Smooth muscle cell (in vitro differentiated cells): ENCODE measurements around the gene FYB2. TPM values are rescaled to one million over a fixed set of nuclear protein-coding genes. Genes with fewer than 3 reads are reported as not detected.

Experiments
- DNase-seq: peaks from one replicate; lab custom pipeline; 2025; ENCODE audit not compliant: unreplicated experiment; lab: John Stamatoyannopoulos, UW
- H2AFZ ChIP-seq: fragments of 200-600 bp; sonication (generic); 2 replicates; pipeline ENCODE4 v1.6.0; 2016; ENCODE audit warnings: antibody characterized with exemption, low read depth, mild to moderate bottlenecking
- H3F3A ChIP-seq: fragments of 200-600 bp; sonication (generic); 2 replicates; pipeline ENCODE4 v1.6.0; 2017; ENCODE audit warnings: antibody characterized with exemption, low read depth
- H3K27ac ChIP-seq: fragments of 200-600 bp; sonication (generic); 2 replicates; pipeline ENCODE4 v1.5.1; 2016; ENCODE audit warnings: low read depth, mild to moderate bottlenecking
- H3K27me3 ChIP-seq: fragments of 200-600 bp; sonication (generic); 2 replicates; pipeline ENCODE4 v1.6.1; 2016; ENCODE audit warnings: low read depth, mild to moderate bottlenecking
- H3K36me3 ChIP-seq: fragments of 200-600 bp; sonication (generic); 2 replicates; pipeline ENCODE4 v1.5.1; 2016; ENCODE audit warnings: low read depth
- H3K4me1 ChIP-seq: fragments of 200-600 bp; sonication (generic); 2 replicates; pipeline ENCODE4 v1.5.1; 2016; ENCODE audit warnings: low read depth
- H3K4me2 ChIP-seq: fragments of 200-600 bp; sonication (generic); 2 replicates; pipeline ENCODE4 v1.6.0; 2016; ENCODE audit warnings: mild to moderate bottlenecking
- H3K4me3 ChIP-seq: fragments of 200-600 bp; sonication (generic); 2 replicates; pipeline ENCODE4 v1.5.1; 2016; ENCODE audit warnings: mild to moderate bottlenecking
- H3K79me2 ChIP-seq: fragments of 200-600 bp; sonication (generic); 2 replicates; pipeline ENCODE4 v1.6.0; 2016; ENCODE audit warnings: low read depth, mild to moderate bottlenecking
- H3K9ac ChIP-seq: fragments of 200-600 bp; sonication (generic); 2 replicates; pipeline ENCODE4 v1.6.0; 2016; ENCODE audit warnings: low read depth
- H3K9me3 ChIP-seq: fragments of 200-600 bp; sonication (generic); replicated peaks from 2 replicates; pipeline ENCODE4 v1.5.1; 2016; ENCODE audit warnings: low read depth
- H4K20me1 ChIP-seq: fragments of 200-600 bp; sonication (generic); 2 replicates; pipeline ENCODE4 v1.6.0; 2016; ENCODE audit warnings: low read depth
- WGBS: methylation state at CpG from one replicate; pipeline ENCODE4 v1.1.7; 2016; ENCODE audit warnings: low lambda C conversion rate; 5-methylcytosine and 5-hydroxymethylcytosine counted together
- polyA plus RNA-seq: library from polyadenylated mRNA; unstranded; fragments of >200 nt; fragmentation: Nextera tagmentation; extraction: Ambion mirVana; gene quantifications from 2 replicates; pipeline ENCODE4 v1.2.1, GENCODE V29; 2016
- total RNA-seq: library from RNA; depleted of rRNA; stranded (reverse); fragments of >200 nt; gene quantifications from 2 replicates; pipeline ENCODE4 v1.2.3, GENCODE V29; 2014
- TF ChIP-seq, protein P1 (sequence below): fragments of 200-600 bp; sonication (generic); IDR thresholded peaks from 2 replicates; pipeline ENCODE4 v1.5.1; 2017; ENCODE audit warnings: borderline replicate concordance, mild to moderate bottlenecking, antibody characterized with exemption; ENCODE audit not compliant: insufficient read depth, poor library complexity, severe bottlenecking

The FYB2 gene
- total and polyA plus RNA-seq, 2 experiments from 2014 or later, result 0.65 to 3.6 TPM

DNA sequence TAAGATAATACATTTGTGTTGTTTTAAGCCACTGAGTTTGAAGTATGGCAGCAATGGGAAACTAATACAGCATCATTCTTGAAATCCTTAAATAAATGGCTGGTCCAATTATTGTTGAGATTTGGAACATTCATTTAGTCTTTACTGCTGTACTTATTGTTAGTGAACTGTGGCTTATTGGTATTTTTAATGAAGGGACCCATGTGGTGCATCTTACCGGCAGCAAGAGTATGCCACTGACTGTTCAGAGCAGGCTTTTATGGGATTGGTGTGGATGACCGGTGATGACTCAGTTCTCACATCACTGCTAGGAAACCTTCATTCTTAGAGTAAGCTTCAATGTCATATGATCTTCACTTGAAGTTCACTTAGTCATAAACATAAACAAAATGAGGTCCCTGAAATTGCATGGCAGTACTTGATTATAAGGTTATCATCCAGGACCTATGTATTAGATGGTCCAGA, 142.6 kb downstream of the FYB2 start:
- H3K27ac ChIP-seq, result peak overlapping the region; percentile 22
- WGBS, result 21% methylated on average over 2 of the region's 2 CpGs
- no peaks in the 10 kb centered on the region for H3K9me3 ChIP-seq

GRCh38 chr1:56675763-56676162, 143.4 kb downstream of the FYB2 start:
- H3K79me2 ChIP-seq, result no peaks in the 10 kb centered on the region
- no peak for DNase-seq

More for the DNA sequence above, 142.6 kb downstream of the FYB2 start:
- no peaks in the 10 kb centered on the region for H3K36me3 ChIP-seq
- TF ChIP-seq, protein P1, sequence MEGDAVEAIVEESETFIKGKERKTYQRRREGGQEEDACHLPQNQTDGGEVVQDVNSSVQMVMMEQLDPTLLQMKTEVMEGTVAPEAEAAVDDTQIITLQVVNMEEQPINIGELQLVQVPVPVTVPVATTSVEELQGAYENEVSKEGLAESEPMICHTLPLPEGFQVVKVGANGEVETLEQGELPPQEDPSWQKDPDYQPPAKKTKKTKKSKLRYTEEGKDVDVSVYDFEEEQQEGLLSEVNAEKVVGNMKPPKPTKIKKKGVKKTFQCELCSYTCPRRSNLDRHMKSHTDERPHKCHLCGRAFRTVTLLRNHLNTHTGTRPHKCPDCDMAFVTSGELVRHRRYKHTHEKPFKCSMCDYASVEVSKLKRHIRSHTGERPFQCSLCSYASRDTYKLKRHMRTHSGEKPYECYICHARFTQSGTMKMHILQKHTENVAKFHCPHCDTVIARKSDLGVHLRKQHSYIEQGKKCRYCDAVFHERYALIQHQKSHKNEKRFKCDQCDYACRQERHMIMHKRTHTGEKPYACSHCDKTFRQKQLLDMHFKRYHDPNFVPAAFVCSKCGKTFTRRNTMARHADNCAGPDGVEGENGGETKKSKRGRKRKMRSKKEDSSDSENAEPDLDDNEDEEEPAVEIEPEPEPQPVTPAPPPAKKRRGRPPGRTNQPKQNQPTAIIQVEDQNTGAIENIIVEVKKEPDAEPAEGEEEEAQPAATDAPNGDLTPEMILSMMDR, result no peak
- no peaks in the 10 kb centered on the region for H4K20me1 ChIP-seq
- H3K4me3 ChIP-seq, result no peak overlapping the region
- DNase-seq, result no peak
- H3F3A ChIP-seq, result peaks cover 5% of the 10 kb centered on the region
- no peaks in the 10 kb centered on the region for H3K4me1 ChIP-seq
- no peaks in the 10 kb centered on the region for H3K79me2 ChIP-seq
- no peaks in the 10 kb centered on the region for H3K27me3 ChIP-seq
- H2AFZ ChIP-seq, result no peak overlapping the region
- no peak overlapping the region for H3K4me2 ChIP-seq
- H3K9ac ChIP-seq, result no peak overlapping the region

GRCh38 chr1:56672579-56672978, 146.6 kb downstream of the FYB2 start:
- Histone ChIP-seq H2AFZ (no peak overlapping the region), H3K9ac (no peak overlapping the region), H4K20me1 (no peaks in the 10 kb centered on the region), H3K4me3 (no peak overlapping the region), H3K4me2 (no peak overlapping the region), H3K27me3 (no peaks in the 10 kb centered on the region), H3K79me2 (no peaks in the 10 kb centered on the region), H3F3A (peaks cover 5% of the 10 kb centered on the region), H3K36me3 (no peaks in the 10 kb centered on the region), H3K9me3 (no peaks in the 10 kb centered on the region), H3K4me1 (no peaks in the 10 kb centered on the region), H3K27ac (no peak overlapping the region)
- TF ChIP-seq, protein P1, result no peak
- no peak for DNase-seq
- 65% methylated on average over 1 of the region's 1 CpG for WGBS

More at GRCh38 chr1:56675763-56676162, 143.4 kb downstream of the FYB2 start:
- H3K9me3 ChIP-seq, result no peaks in the 10 kb centered on the region
- no peak overlapping the region for H3K9ac ChIP-seq
- H2AFZ ChIP-seq, result no peak overlapping the region
- no peak overlapping the region for H3K4me3 ChIP-seq
- H3F3A ChIP-seq, result peaks cover 5% of the 10 kb centered on the region
- no peaks in the 10 kb centered on the region for H3K36me3 ChIP-seq
- no peaks in the 10 kb centered on the region for H4K20me1 ChIP-seq
- no peak overlapping the region for H3K4me2 ChIP-seq
- TF ChIP-seq, protein P1, result no peak
- no peaks in the 10 kb centered on the region for H3K27me3 ChIP-seq
- no peaks in the 10 kb centered on the region for H3K4me1 ChIP-seq
- no peak overlapping the region for H3K27ac ChIP-seq

GRCh38 chr1:56671542-56671941, 147.7 kb downstream of the FYB2 start:
- Histone ChIP-seq H3K79me2 (no peaks in the 10 kb centered on the region), H2AFZ (no peak overlapping the region), H3K27me3 (no peaks in the 10 kb centered on the region), H3K9me3 (no peaks in the 10 kb centered on the region), H3K4me3 (no peak overlapping the region), H3K4me1 (no peaks in the 10 kb centered on the region), H3K36me3 (no peaks in the 10 kb centered on the region), H3K27ac (no peak overlapping the region), H3K4me2 (no peak overlapping the region), H3F3A (no peaks in the 10 kb centered on the region), H4K20me1 (no peaks in the 10 kb centered on the region), H3K9ac (no peak overlapping the region)
- WGBS, result 92% methylated on average over 2 of the region's 2 CpGs
- DNase-seq, result no peak
- TF ChIP-seq, protein P1, result no peak
